IPS-11a (cell line): ENCODE data around the gene CD300LG.
A peak's percentile ranks its signal among the peaks of the same experiment; 100 is the strongest.
"Not testable (repeated sequence)": the region's sequence is repeated elsewhere in the genome, so short reads cannot be mapped to it uniquely, and the experiment has no call there.

Source experiments
- H3K4me3 ChIP-seq: one replicate; pipeline ENCODE4 v1.5.1; 2013; ENCODE audit warnings: low read depth, low read length, control low read depth

CD300LG gene

DNA sequence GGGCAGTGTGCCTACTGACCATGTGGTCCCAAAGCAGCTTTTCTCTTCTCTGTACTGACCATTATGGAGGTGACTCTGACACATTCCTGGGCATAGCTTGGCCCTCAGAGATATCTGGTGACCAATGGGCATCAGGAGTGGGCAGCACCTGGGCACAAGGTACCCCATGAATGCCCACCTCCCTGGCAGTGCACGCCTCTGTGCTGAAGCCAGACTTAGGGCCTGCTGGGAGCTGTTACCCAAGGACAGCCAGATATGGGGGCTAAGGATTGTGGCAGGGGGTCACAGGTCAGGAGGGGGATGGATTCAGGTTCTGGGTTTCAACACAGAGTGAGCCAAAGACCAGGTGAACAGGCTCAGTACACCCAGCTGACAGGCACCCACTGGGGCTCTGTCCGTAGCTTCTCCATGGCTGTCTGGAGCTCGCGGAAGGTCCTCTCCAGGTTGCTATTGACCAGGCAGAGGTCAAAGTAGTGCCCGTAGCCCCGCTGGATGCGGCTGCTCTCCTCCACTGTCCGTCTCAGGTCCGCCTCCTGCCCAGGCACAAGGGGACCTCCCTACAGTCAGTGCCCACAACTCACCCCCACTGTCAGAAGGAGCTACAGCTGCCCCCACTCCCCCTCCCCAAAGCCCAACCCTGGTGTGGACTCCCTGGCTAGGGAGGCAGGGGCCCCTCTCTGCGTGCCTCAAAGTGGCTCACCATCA is 30.6 kb downstream of the CD300LG start:
- H3K4me3 ChIP-seq = no peak overlapping the region

DNA sequence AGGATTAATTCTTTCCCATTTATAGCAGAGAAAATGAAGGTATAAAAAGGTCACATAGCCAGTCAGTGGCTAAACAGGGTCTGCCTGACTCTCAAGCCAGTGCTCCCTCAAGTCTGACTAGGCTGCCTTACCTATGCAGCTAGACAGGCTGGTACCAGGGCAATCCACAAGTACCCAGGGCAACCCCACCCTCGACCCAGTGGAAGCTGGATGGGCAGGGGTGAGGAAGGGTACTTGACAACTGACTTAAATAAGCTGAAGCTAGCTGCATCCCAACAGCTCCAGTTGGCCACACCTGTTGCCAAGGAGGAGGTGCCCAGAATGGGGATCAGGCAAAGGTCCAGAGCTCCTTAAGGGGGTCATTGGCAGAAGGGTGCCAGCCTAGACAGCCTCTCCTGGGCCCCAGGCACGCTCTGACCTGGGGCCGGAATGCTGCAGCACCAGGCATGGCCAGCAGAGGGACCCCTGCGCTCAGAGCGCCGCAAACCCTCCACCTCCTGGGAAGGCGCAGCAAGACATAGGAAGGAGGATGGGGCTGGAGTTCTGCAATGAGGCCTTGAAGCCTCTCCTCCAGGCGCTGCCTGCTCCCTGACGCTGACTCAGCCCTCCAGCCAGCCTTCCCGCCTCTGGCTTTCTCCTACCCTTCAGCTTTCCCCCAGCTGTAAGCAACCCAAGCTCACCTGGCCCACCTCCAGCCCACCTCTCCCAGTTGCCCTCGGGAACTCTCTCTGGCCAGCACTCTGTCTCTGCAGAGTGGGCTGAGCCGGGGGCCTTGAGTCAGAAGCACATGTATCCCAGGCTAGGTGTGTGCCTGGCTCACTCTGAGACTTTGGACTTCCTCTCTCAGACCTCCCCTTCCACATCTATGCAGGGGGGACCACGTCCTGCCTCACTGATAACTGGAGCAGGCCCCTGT is 31.5 kb downstream of the CD300LG start:
- H3K4me3 ChIP-seq = no peak overlapping the region

DNA sequence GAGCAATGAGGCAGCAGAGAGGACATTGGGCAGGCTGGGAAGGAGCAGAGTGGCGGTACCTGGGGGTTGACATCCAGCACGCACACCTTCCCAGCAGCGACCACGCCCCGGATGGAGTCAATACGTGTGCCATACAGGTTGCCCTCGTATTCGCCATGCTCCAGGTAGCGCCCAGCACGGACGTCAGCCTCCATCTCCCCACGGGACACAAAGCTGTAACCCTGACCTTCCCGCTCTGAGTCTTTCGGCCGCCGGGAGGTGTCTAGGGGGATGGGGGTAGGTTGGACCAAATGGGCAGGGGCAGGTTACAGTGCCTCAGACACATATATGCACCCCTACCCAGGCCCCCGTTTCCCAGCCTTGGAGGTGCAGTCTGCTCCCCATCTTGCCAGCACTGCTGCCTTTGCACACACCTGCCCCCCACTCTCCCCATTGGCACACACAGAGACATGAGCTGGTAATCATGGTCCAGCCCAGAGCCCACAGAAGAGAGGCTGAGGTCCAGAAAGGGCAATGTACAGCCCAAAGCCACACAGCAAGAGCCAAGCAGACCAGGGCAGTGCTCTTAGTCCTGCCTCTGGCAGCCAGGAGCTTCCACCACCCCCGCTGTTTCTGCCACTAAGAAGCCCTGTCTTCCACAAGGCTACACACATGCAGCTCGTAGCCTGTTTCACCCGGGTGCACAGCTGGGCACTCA is 32.9 kb downstream of the CD300LG start:
- H3K4me3 ChIP-seq = no peak overlapping the region

DNA sequence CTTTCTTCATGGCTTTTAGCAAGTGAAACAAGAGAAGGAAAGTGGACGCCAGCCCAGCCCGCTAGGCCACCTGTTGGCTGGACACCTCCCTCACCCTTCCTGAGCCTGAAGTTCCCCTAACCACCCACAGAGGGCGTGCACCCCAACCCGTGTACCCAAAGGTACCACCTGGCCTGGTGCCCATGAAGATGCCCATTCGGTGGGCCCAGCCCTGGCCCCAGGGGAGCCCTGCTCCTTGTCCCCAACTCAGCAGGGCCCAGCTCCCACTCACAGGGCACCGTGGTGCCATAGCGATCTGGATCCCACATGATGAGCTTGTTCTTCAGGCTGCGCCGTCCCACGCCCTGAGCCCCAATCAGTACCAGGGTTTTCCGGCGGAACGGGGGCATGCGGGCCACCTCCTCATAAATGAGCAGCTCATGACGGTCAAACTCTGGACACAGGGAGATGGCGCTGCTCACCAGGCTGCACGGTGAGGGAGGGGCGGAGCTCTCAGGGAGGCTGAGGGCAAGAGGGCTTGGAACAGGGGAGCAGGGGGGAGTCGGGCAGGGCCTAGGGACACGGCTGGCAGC is 33.5 kb downstream of the CD300LG start:
- no peak overlapping the region for H3K4me3 ChIP-seq

DNA sequence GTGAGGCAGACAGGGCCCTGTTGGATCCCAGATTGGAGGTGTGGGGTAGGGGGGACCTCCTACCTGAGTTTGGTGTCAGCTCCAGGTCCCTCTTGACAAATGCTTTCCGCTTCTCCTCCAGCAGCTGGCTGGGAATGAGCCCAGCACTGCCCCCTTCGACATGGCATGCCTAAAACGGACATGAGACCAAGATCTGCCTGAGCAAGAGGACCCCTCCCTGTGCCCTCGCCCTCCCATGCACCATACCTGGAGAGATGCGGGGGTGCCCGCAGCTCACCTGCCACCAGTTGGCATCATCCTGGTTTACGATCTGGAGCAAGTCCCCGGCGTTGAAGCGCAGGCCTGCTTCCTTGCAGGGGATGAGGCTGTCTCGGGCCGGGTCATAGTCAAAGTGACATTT is 34.2 kb downstream of the CD300LG start:
- H3K4me3 ChIP-seq = no peak overlapping the region

DNA sequence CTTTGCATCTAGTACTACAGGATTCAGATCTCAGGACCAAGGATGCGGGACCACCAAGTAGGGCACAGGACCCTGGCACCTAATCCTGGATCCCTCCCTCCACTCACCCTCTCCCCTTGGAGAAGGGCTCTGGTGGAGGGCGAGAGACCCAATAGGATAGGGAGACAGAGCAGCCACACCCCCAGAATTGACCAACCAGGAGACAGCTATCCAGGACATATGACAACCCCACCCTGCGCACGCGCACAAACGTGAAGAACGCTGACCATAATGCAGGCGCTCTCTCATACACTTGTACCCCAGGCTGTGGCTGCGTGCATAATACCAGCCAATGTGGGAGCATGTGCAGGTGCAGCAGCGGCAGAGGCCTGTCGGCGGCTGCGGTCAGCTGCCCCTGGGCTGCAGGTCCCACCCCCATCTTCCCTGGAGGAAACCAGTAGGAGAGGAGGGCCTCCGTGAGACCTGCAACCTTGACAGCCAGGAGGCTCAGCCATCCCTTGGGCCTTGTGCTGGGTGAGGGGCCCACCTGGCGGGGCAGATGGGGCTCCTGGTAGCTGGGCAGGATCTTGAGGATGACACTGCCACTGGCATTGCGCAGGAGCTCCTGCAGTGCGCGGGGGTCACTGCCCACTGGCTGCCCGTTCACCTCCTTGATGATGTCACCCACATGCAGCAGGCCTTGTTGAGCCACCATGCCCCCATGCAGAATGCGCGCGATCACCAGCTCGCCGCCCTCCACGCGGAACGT is 35.0 kb downstream of the CD300LG start:
- H3K4me3 ChIP-seq = no peak overlapping the region

DNA sequence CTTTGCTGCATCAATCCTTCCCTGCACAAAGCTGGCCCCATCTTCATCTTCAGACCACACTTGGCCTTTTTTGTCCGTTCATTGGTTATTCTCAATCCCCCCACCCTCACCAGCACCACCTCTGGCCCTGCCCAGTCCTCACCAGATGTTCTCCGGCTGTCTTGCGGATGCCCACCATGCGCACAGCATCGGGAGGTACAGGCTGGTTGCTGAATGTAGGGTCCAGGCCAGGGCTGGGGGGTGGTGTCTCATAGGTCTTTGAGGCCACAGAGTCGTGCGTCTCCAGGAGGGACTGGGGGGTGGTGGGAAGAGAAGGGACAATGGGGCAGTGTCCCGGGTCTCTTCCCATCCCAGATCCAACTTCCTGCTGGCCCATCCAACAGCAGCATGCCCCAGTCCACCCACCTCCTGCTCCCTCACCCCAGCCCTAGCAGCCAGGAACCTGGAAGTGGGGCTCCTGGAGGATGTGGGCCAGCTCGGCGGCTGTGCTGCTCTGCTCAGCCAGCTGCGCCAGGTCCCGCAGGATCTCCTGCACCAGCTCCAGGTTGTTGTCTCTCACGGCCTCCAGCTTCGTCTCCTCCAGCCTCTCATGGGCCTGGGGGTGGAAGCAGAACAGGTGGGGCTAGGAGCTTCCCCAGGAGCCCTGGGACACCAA is 35.9 kb downstream of the CD300LG start:
- no peak overlapping the region for H3K4me3 ChIP-seq

DNA sequence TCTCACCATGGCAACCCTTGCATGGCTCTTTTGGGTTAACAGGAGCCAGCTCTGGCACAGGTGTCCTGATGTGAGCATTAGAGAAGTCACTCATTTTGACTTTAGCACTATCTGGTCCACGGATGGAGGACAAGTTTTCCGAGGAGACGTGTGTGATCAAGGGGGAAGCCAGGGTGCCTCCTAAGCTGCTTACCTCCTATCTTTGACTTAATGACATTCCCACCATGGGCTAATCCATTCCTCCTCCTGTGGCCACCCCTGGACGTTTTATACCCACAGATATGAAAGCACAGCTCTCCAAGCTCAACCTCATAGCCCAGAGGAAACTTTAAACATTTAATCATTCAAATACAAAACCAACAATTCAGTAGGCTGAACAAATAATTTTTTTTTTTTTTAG is 41.6 kb downstream of the CD300LG start:
- no peak overlapping the region for H3K4me3 ChIP-seq

DNA sequence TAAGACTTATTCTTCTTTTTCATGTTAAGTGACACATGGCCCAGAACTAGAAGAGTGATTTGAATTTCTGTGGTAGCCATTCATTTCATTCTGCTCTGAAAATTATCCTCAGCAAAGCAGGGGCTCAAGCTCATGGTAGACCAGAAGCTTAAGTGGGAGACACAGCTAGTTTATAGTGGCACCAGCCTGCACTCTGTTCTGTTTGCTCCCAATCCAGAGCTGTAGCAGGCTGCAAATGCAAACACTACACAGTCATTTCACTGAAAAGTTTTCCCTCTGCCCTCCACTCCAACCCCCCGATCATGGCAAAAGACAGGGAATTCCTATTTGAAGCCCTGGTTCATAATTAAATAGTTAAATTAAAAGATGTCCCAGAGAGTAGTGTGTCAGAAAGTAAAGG is 43.3 kb downstream of the CD300LG start:
- no peak overlapping the region for H3K4me3 ChIP-seq

DNA sequence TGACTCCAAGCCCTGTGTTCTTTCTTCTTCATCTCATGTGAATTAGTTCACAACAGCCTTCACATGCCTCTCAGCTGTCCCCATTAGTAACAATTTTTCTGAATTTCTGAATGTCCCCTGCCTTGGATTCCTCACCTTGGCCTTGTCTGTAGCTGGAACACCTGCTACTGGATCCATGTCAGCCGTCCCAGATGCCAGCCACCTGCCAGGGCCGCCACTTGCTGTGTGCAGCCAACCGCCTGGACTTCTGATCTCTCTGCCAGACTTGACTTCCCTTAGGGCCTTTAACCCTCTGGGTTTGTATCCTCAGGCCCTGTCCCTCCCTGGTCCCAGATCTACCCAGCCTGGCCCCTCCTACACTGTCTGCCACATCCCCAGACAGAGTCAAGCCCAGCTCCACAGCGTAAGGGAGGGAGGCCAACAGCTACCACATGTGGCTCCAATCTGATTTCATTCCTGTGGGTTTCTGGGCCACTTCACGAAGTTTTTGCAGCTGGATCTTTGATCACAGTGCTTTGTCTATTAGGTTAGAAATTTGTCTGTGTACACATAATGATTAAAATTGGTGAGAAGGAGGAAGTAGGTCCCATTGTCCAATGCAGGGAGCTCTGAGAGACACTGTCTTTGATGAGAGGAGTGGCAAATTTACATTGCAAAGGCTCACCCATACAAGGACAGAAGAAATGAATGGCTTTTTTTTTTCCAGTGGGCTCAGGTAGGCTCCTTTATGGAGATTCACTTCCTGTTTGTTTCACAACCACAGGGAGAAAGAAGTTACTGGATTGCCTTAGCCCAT is 45.1 kb downstream of the CD300LG start:
- H3K4me3 ChIP-seq = no peak overlapping the region

DNA sequence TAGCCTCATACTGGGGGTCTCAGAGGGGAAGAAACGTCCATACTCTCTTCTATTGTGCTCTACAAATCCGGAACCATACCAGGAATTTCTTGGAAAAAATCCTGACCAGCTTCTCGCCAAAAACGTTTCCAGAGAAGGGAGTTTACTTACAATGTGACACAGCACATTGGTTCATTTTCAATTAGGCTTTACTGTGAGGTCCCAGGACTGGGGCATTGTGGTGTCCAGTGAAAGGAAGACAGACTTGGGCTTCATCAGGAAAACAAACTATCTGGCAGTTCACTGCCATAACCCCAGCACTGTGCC is 45.6 kb downstream of the CD300LG start:
- H3K4me3 ChIP-seq = no peak overlapping the region

DNA sequence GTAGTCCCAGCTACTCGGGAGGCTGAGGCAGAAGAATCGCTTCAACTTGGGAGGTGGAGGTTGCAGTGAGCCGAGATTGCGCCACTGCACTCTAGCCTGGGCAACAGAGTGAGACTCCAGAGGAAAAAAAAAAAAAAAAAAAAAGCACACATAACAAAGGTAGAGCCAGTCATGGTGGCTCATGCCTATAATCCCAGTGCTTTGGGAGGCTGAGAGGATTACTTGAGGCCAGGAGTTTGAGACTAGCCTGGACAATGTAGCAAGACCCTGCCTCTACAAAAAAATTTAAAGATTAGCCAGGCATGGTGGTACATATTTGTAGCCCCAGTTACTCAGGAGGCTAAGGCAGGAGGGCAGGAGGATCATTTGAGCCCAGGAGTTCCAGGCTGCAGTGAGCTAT is 47.5 kb downstream of the CD300LG start:
- not testable (repeated sequence) for H3K4me3 ChIP-seq

DNA sequence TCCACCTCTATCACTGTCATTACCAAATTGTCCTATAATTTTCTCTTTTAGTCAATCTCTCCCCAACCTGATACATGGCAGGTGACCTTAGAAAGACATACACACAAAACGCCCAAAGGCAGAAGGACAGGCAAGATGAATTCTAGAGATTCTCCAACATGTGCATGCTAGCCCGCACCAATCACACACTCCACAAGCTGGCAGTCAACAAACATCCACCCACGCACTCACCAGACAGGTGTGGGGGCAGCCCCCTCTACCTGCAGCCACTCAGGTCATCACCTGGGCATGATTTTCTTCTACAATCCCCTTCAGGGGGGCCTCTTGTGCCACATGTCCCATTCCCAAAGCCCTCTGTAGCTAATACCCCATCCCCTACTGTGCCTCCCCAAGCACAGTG is 50.9 kb downstream of the CD300LG start:
- H3K4me3 ChIP-seq = no peak overlapping the region

DNA sequence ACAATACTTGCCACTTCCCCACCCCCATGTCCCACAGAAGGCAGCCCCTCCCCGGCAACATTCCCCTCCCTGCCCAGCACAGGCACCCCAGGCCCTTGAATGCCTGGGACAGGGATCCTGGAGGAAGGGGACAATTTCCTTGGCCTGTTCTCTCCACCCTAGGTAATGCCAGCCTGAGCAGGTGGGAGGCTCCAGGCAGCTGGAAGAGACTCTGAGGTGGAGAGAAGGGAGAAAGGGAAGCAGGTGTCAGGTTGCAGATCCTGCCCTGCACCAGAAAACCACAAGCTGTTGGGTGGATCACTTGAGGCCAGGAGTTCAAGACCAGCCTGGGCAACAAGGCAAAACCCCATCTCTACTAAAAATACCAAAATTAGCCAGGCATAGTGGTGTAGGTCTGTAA is 51.5 kb downstream of the CD300LG start:
- no peak overlapping the region for H3K4me3 ChIP-seq

DNA sequence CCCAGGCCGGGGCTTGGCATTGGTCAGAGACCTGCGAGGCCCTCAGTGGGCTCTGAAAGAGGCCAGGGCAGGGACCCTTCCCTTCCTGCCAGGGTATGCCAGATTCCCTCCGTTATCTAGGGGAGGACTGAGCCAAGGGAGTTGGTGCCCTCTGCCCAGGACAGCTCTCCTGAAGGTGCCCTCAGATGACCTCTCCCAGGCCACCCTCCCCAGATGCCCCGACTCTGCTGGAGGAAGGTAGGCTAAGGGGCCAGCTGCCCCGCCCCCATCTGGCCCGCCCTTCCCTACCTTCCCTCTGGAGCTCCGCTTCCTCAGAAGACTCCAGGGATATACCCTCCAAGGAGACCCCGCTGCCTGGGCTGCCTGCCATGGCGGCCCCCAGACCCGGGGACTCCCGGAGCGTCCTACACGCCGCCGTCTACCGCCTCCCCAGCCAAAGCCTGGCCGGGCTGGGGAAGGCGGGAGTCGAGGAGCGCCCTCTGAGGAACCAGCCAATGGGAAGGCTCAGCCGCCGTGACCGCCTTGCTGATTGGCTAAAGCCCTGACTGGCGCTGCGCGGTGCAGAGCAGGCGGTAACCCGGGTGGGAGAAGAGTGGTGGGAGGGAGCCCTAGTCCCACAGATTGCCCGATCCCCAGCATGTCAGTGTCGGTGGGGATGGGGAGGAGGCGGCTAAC is 53.3 kb downstream of the CD300LG start:
- peak overlapping the region; percentile 40 for H3K4me3 ChIP-seq

DNA sequence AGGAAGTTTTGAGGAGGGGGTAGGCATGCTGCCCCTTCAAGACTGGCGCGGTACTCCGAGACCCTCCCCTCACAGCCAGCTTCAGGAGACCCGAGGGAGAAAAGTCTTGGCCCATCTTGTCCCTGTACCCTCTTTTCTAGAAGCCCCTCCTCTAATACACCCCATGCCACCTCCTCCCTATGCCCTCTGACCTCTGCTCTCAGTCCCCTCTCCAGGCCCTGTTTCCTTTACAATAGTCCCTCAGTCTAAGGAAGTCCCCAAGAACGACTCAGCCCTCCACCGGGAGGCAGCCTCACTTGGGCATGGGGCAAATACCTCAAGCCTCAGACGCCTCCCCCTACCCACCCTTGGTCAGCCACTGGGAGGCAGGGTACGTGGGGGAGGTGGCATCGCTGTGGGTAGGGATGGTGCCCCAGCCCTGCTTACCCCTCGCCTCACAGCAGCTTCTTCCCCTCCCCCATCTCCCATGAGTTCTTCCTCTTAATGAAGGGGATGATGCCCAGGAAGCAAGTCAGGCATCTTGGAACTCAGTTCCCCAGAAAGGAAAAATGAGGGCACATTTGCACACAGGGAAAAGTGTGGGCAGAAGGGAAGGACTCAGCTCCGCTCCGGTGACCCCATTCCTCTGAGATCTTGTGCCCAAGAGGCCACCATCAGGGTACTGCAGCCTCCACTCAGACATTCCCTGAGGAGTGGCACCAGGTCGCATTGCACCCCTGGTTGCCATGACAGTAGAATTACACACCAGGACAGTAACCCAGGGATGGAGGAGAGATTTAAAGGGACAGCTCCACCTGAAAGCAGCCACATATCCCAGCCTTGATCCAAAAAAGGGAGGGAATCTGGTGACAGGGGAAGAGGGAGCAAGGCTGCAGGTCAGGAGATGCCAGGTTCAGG is 54.1 kb downstream of the CD300LG start:
- H3K4me3 ChIP-seq = peak overlapping the region; percentile 40

DNA sequence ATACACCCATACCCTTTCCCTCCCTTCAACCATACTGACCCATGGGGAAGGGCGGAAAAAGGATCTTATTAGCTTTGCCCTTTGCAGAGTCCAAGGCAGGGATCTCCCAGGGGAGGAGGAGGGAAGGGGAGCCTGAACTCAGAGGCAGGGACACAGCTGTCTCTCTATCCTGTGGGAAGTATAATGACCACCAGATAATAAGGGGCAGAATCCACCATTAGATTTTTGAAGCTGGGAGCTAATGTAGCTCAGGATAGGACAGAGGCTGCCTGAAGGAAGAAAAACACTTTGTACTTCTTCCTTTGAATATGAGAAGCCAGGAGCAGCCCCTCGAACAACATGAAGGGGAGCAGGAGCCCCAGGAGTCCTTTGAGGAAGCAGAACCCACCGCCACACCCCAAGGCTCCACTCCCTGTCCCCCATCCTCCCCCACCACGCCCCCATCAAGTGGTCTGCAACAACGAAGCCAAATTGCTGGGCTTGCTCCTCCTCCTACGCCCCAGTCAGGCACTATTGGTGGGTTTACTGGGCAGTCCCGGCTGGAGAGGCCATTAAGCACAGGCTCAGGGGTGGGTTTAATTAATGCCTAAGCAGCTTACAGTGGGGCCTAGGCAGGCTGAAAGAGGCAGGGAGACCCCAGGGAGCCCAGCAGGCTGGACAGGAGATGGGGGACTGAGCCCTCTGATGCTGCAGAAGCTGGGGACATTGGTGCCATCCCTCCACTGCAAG is 55.0 kb downstream of the CD300LG start:
- H3K4me3 ChIP-seq = no peak overlapping the region
